Chondrocyte (in vitro differentiated cells): ENCODE results near the gene SH3BGRL2. TPM values are rescaled to one million over a fixed set of nuclear protein-coding genes. Genes with fewer than 3 reads are reported as not detected.

ENCODE experiments used
- DNase-seq: peaks from one replicate; pipeline ENCODE4 v3.0.0; 2021; ENCODE audit warnings: mixed read lengths, low spot score
- H3K27ac Mint-ChIP-seq: one replicate; pipeline ENCODE4 v1.8.0; 2021; ENCODE audit warnings: mild to moderate bottlenecking, moderate library complexity, mixed read lengths; ENCODE audit not compliant: unreplicated experiment
- H3K27me3 Mint-ChIP-seq: 2 replicates; pipeline ENCODE4 v1.8.0; 2021; ENCODE audit warnings: low read depth, mixed read lengths
- H3K36me3 Mint-ChIP-seq: 2 replicates; pipeline ENCODE4 v1.8.0; 2021; ENCODE audit warnings: low read depth, mixed read lengths
- H3K4me1 Mint-ChIP-seq: 2 replicates; pipeline ENCODE4 v1.8.0; 2021; ENCODE audit warnings: low read depth, mild to moderate bottlenecking, mixed read lengths
- H3K4me3 Mint-ChIP-seq: one replicate; pipeline ENCODE4 v1.8.0; 2021; ENCODE audit warnings: mild to moderate bottlenecking, moderate library complexity, mixed read lengths; ENCODE audit not compliant: unreplicated experiment
- H3K9me3 Mint-ChIP-seq: 2 replicates; pipeline ENCODE4 v1.8.0; 2021; ENCODE audit warnings: low read depth, mixed read lengths
- CTCF ChIP-seq: fragments of 200-600 bp; sonication (generic); IDR thresholded peaks from 2 replicates; pipeline ENCODE4 v1.5.0; 2021; ENCODE audit warnings: antibody characterized with exemption, mild to moderate bottlenecking, moderate library complexity
- total RNA-seq: library from RNA; stranded (reverse); gene quantifications from 3 replicates; pipeline ENCODE4 v1.2.1, GENCODE V29; 2021

SH3BGRL2 gene
- total RNA-seq, 1 donor from 2014 or later: 2.7 TPM

GRCh38 chr6:79598012-79598411 is 33.1 kb upstream of the SH3BGRL2 start:
- DNase-seq: no peak
- no peak overlapping the region for H3K4me3 Mint-ChIP-seq
- H3K27me3 Mint-ChIP-seq: no peaks in the 10 kb centered on the region
- H3K27ac Mint-ChIP-seq: no peak overlapping the region
- H3K4me1 Mint-ChIP-seq: peaks cover 10% of the 10 kb centered on the region
- TF ChIP-seq CTCF: no peak
- no peaks in the 10 kb centered on the region for H3K9me3 Mint-ChIP-seq
- no peaks in the 10 kb centered on the region for H3K36me3 Mint-ChIP-seq

- no peak for TF ChIP-seq CTCF
- DNase-seq: no peak
- peaks cover 10% of the 10 kb centered on the region for H3K4me1 Mint-ChIP-seq
- no peak overlapping the region for H3K27ac Mint-ChIP-seq
- H3K9me3 Mint-ChIP-seq: no peaks in the 10 kb centered on the region
- no peak overlapping the region for H3K4me3 Mint-ChIP-seq
- no peaks in the 10 kb centered on the region for H3K27me3 Mint-ChIP-seq
- H3K36me3 Mint-ChIP-seq: no peaks in the 10 kb centered on the region
These were observed 31.3 kb upstream of the SH3BGRL2 start for GRCh38 chr6:79599725-79600259.

DNA sequence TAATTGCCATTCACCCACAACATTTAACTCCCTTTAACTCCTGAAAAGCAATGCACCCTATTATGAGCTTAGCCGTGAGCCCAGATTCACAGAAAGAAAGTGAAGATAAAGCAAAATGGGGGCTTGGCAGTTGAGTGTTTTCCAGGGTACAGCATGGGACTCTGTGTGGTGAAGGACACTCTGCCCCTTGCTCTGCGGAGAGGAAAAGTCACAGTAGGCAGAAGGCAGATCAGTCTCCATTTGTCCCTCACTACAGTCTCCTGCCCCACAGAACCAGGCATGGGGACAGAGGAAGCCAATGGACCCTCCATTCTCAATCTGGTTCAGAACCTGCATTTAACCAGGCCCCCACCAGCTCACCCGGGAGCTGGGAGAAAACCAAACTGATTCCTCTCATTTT is 30.8 kb upstream of the SH3BGRL2 start:
- no peaks in the 10 kb centered on the region for H3K36me3 Mint-ChIP-seq
- DNase-seq: no peak
- H3K4me1 Mint-ChIP-seq: peaks cover 10% of the 10 kb centered on the region
- no peak overlapping the region for H3K4me3 Mint-ChIP-seq
- no peak for TF ChIP-seq CTCF
- H3K27me3 Mint-ChIP-seq: no peaks in the 10 kb centered on the region
- no peak overlapping the region for H3K27ac Mint-ChIP-seq
- H3K9me3 Mint-ChIP-seq: no peaks in the 10 kb centered on the region

DNA sequence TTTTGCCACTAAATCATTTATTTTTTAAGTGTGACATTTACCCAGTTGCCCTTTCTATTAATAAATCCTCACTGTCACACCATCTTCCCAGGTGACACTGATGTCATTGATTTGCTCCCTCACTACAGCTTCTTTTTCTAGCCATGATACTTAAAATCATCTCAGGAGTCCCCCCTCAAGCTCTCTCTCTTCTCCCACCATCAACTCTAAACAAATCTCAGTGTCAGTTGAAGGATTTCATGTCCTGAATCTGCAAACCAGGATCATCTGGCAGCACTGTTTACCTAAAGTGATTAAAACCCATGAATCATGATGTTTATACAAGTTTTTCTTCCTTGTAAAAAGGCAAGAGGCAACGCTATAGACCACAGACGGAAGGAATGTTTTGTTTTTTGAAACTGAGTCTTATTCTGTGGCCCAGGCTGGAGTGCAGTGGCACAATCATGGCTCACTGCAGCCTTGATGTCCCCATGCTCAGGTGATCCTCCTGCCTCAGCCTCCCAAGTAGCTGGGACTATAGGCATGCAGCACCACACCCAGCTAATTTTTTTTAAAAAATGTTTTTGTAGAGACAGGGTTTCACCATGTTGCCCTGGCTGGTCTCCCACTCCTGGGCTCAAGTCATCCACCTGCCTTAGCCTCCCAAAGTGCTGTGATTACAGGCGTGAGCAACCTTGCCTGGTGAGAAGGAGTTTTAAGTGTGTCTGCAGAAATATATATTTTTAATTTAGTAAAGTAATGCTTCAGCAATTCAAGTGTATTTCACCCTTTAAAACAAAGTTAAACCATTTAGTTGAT is 30.1 kb upstream of the SH3BGRL2 start:
- no peak for TF ChIP-seq CTCF
- Mint-ChIP-seq H3K9me3 (no peaks in the 10 kb centered on the region), H3K27ac (peak overlapping the region; percentile 68), H3K36me3 (no peaks in the 10 kb centered on the region), H3K27me3 (no peaks in the 10 kb centered on the region), H3K4me3 (no peak overlapping the region), H3K4me1 (peaks cover 10% of the 10 kb centered on the region)
- no peak for DNase-seq

DNA sequence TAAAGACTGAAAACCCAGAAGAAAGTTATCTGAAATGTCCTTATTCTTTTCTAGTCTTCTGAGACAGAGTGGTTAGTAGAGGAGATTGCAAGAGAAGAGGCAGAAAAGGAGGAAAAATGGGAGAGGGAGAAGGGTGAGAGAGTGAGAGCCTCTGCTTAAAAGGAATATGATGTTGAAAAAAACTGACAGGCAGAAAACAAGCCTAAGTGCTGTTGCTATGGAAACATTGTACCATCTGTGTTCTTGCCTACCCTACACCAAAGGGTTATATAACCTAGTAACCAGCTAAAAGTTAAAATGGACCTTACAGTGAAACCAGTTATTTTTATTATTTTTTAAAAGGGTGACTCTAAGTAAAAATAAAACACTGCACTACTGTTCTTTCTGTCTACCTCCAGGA is 28.3 kb upstream of the SH3BGRL2 start:
- peaks cover 18% of the 10 kb centered on the region for H3K4me1 Mint-ChIP-seq
- no peaks in the 10 kb centered on the region for H3K36me3 Mint-ChIP-seq
- no peak for DNase-seq
- TF ChIP-seq CTCF: no peak
- H3K27ac Mint-ChIP-seq: no peak overlapping the region
- no peaks in the 10 kb centered on the region for H3K27me3 Mint-ChIP-seq
- H3K4me3 Mint-ChIP-seq: no peak overlapping the region
- H3K9me3 Mint-ChIP-seq: no peaks in the 10 kb centered on the region
